NCI-H510A (cell line): ENCODE measurements around the gene FGGY.
"Not testable (repeated sequence)": the region's sequence is repeated elsewhere in the genome, so short reads cannot be mapped to it uniquely, and the experiment has no call there.

ENCODE experiments used
- DNase-seq: peaks from one replicate; lab custom pipeline; 2025; lab: John Stamatoyannopoulos, UW

The FGGY gene

GRCh38 chr1:59352065-59352464, 55.2 kb downstream of the FGGY start:
- no peak for DNase-seq

GRCh38 chr1:59353453-59353852, 56.6 kb downstream of the FGGY start:
- no peak for DNase-seq

- DNase-seq, result not testable (repeated sequence)
Measured at GRCh38 chr1:59354239-59354638, 57.3 kb downstream of the FGGY start.

GRCh38 chr1:59354709-59355337, 57.9 kb downstream of the FGGY start:
- no peak for DNase-seq

- no peak for DNase-seq
Measured at GRCh38 chr1:59355361-59355760, 58.5 kb downstream of the FGGY start.

GRCh38 chr1:59356627-59357026, 59.7 kb downstream of the FGGY start:
- DNase-seq, result no peak

- no peak for DNase-seq
Measured at GRCh38 chr1:59357645-59358320, 60.9 kb downstream of the FGGY start.

GRCh38 chr1:59359325-59359724, 62.4 kb downstream of the FGGY start:
- DNase-seq, result no peak

- no peak for DNase-seq
Measured at GRCh38 chr1:59360170-59360569, 63.3 kb downstream of the FGGY start.

- DNase-seq, result no peak
Measured at GRCh38 chr1:59360729-59361128, 63.8 kb downstream of the FGGY start.

GRCh38 chr1:59361766-59362165, 64.9 kb downstream of the FGGY start:
- DNase-seq, result no peak

GRCh38 chr1:59364037-59364436, 67.1 kb downstream of the FGGY start:
- no peak for DNase-seq

GRCh38 chr1:59366346-59366745, 69.5 kb downstream of the FGGY start:
- DNase-seq, result no peak

GRCh38 chr1:59367301-59368007, 70.6 kb downstream of the FGGY start:
- DNase-seq, result no peak

GRCh38 chr1:59368008-59368670, 71.2 kb downstream of the FGGY start:
- no peak for DNase-seq

- DNase-seq, result no peak
Measured at GRCh38 chr1:59375321-59376220, 78.7 kb downstream of the FGGY start.

- DNase-seq, result no peak
Measured at GRCh38 chr1:59377350-59377904, 80.5 kb downstream of the FGGY start.

- no peak for DNase-seq
Measured at GRCh38 chr1:59378621-59379370, 81.9 kb downstream of the FGGY start.

GRCh38 chr1:59379371-59379728, 82.5 kb downstream of the FGGY start:
- no peak for DNase-seq

- no peak for DNase-seq
Measured at GRCh38 chr1:59383963-59384362, 87.1 kb downstream of the FGGY start.

- no peak for DNase-seq
Measured at GRCh38 chr1:59384443-59384842, 87.5 kb downstream of the FGGY start.
